ENCODE measurements around the gene SLC16A2.

DNA sequence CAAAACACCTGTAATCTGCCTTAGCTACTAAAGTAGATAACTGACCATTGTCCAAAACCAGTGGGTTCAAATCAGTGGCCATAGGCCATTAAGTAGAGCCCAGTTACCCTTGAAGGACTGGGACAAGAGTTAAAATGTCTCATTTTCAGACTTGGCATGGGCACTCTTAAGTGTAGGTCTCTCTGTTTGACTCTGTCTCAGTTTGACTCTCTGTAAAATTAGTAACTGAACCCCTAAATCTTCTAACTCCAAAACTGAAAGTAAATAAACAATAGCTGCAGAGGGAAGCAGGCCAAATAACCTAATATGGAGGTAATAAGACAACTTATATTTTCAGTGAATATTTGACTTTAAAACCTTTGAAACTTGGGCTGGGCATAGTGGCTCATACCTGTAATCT is 89.1 kb downstream of the SLC16A2 start:
- no peak for TF ChIP-seq POLR2AphosphoS5 (IDR thresholded peaks at IDR 0.05; ENCODE audit: low read depth, low read length)
- TF ChIP-seq, protein P1, sequence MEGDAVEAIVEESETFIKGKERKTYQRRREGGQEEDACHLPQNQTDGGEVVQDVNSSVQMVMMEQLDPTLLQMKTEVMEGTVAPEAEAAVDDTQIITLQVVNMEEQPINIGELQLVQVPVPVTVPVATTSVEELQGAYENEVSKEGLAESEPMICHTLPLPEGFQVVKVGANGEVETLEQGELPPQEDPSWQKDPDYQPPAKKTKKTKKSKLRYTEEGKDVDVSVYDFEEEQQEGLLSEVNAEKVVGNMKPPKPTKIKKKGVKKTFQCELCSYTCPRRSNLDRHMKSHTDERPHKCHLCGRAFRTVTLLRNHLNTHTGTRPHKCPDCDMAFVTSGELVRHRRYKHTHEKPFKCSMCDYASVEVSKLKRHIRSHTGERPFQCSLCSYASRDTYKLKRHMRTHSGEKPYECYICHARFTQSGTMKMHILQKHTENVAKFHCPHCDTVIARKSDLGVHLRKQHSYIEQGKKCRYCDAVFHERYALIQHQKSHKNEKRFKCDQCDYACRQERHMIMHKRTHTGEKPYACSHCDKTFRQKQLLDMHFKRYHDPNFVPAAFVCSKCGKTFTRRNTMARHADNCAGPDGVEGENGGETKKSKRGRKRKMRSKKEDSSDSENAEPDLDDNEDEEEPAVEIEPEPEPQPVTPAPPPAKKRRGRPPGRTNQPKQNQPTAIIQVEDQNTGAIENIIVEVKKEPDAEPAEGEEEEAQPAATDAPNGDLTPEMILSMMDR (IDR thresholded peaks at IDR 0.05), result no peak
- TF ChIP-seq, protein P2, sequence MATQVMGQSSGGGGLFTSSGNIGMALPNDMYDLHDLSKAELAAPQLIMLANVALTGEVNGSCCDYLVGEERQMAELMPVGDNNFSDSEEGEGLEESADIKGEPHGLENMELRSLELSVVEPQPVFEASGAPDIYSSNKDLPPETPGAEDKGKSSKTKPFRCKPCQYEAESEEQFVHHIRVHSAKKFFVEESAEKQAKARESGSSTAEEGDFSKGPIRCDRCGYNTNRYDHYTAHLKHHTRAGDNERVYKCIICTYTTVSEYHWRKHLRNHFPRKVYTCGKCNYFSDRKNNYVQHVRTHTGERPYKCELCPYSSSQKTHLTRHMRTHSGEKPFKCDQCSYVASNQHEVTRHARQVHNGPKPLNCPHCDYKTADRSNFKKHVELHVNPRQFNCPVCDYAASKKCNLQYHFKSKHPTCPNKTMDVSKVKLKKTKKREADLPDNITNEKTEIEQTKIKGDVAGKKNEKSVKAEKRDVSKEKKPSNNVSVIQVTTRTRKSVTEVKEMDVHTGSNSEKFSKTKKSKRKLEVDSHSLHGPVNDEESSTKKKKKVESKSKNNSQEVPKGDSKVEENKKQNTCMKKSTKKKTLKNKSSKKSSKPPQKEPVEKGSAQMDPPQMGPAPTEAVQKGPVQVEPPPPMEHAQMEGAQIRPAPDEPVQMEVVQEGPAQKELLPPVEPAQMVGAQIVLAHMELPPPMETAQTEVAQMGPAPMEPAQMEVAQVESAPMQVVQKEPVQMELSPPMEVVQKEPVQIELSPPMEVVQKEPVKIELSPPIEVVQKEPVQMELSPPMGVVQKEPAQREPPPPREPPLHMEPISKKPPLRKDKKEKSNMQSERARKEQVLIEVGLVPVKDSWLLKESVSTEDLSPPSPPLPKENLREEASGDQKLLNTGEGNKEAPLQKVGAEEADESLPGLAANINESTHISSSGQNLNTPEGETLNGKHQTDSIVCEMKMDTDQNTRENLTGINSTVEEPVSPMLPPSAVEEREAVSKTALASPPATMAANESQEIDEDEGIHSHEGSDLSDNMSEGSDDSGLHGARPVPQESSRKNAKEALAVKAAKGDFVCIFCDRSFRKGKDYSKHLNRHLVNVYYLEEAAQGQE (IDR thresholded peaks at IDR 0.05; ENCODE audit: insufficient read depth in 1 of 2, low read depth in 2 of 2, low read length in 1 of 2), result no peak

All from Panc1 (cell line).